Stimulated activated CD4-positive, alpha-beta T cell treated with anti-CD3 and anti-CD28 coated beads, Interleukin-1b, Interleukin-23, amount 100 ng/mL, for 24 hours (primary cell): ENCODE results near the gene CCNT1.
"Not testable (repeated sequence)": the region's sequence is repeated elsewhere in the genome, so short reads cannot be mapped to it uniquely, and the experiment has no call there.

Experiments
- DNase-seq, 4 experiments: peaks; one replicate each; pipeline ENCODE4 v3.0.0-alpha.2; 2020; ENCODE audit warnings: low read depth in 4 of 4, low spot score in 1 of 4

The CCNT1 gene

GRCh38 chr12:48691826-48692487, 24.6 kb downstream of the CCNT1 start:
- DNase-seq, result no peak

- no peak for DNase-seq
These were observed 25.5 kb downstream of the CCNT1 start for GRCh38 chr12:48690990-48691389.

- no peak for DNase-seq
These were observed 26.1 kb downstream of the CCNT1 start for GRCh38 chr12:48690436-48690835.

- no peak for DNase-seq
These were observed 27.7 kb downstream of the CCNT1 start for GRCh38 chr12:48688836-48689235.

- no peak for DNase-seq
These were observed 28.9 kb downstream of the CCNT1 start for GRCh38 chr12:48687592-48687991.

- no peak for DNase-seq
These were observed 29.7 kb downstream of the CCNT1 start for GRCh38 chr12:48686615-48687334.

- no peak for DNase-seq
These were observed 30.4 kb downstream of the CCNT1 start for GRCh38 chr12:48686037-48686595.

GRCh38 chr12:48683534-48683933, 33.0 kb downstream of the CCNT1 start:
- DNase-seq, result no peak

GRCh38 chr12:48682927-48683326, 33.6 kb downstream of the CCNT1 start:
- DNase-seq, result no peak

- not testable (repeated sequence) for DNase-seq
These were observed 34.0 kb downstream of the CCNT1 start for GRCh38 chr12:48682533-48682905.

- peak; percentile 88 to 97 (median 94) for DNase-seq
These were observed 34.6 kb downstream of the CCNT1 start, which contains the start of gene KANSL2 for GRCh38 chr12:48681710-48682532. Gene KANSL2 (minus strand): TSS chr12:48682238. CDS start chr12:48681632, 606 bp downstream.

- no peak for DNase-seq
These were observed 35.2 kb downstream of the CCNT1 start for GRCh38 chr12:48681399-48681709.

- no peak for DNase-seq
These were observed 35.6 kb downstream of the CCNT1 start for GRCh38 chr12:48680861-48681260.

GRCh38 chr12:48678551-48679185, 37.8 kb downstream of the CCNT1 start:
- DNase-seq, result no peak

- no peak for DNase-seq
These were observed 45.2 kb downstream of the CCNT1 start for GRCh38 chr12:48671231-48671856.

GRCh38 chr12:48668996-48669395, 47.5 kb downstream of the CCNT1 start:
- DNase-seq, result no peak

GRCh38 chr12:48659863-48660262, 56.6 kb downstream of the CCNT1 start:
- no peak for DNase-seq

GRCh38 chr12:48651681-48652080, 64.8 kb downstream of the CCNT1 start:
- no peak for DNase-seq

- not testable (repeated sequence) for DNase-seq
These were observed 71.2 kb downstream of the CCNT1 start for GRCh38 chr12:48645354-48645753.

GRCh38 chr12:48643011-48643410, 73.5 kb downstream of the CCNT1 start:
- no peak for DNase-seq
